HG03025 (cell line): ENCODE measurements around the gene RDH16.
"Not testable (repeated sequence)": the region's sequence is repeated elsewhere in the genome, so short reads cannot be mapped to it uniquely, and the experiment has no call there.

Source experiments
- ATAC-seq: cut with Tn5 transposase; IDR thresholded peaks from one replicate; pipeline ENCODE4 v1.9.1; 2021; ENCODE audit warnings: mild to moderate bottlenecking, moderate library complexity; ENCODE audit not compliant: unreplicated experiment, low FRiP score

Gene RDH16

DNA sequence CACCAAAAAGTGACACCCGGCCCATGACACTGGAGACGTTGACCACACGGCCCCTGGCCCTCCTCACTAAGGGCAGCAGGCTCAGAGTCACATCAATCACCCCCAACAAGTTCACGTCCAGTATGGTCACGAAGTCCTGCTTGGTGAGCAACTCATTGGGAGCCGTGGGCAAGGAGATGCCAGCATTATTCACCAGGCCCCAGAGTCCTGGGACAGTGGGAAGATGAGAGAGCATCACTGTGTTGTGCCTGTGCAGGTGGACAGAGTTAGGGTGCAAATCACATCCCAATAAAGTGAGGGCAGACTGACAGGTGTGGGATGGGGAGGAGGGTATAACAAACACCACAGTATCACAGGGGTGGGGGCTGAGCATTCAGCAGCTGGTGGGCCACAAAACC lies 2.5 kb downstream of the RDH16 start:
- no peak for ATAC-seq

DNA sequence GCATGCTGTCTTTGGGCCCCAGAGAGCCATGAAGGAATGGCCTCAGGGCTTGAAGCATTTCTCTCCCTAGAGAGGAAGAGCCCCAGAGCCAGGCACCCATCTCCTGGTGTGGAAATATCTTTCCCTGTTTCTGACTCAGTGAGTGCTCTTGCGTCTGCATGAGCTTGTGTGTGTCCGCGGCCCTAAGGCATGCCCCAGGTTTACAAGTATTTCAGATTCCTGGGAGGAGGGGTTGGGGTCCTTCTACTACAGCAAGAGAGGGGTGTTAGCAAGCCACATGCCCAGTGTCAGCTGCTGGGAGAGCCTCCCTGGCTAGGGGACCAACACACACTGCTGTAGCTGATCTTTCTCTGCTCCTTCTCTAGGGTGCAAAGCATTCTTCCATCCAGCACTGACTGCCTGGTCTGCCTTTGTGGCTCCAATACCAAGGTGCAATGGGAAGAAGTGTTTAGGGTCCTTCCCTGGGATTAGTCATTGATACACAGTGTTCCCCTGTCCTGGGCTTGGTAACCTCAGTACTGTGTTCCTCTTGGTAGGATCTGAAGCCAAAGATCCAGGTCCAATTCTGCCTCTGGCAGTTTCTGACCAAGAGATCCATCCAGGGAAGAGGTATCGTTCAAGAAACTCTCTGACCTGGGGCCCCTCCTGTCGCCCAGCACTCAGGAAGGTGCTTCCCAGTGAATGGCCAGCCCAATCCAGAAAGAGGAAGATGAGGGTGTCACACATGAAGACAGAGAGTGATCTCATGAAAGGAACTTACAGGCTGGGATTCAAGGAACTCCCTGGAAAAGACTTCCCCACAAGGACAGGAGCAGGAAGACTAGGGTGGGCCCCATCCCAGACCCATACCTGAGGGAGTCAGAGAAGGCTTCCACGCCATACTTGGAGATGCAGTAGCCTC lies 3.1 kb downstream of the RDH16 start:
- no peak for ATAC-seq

DNA sequence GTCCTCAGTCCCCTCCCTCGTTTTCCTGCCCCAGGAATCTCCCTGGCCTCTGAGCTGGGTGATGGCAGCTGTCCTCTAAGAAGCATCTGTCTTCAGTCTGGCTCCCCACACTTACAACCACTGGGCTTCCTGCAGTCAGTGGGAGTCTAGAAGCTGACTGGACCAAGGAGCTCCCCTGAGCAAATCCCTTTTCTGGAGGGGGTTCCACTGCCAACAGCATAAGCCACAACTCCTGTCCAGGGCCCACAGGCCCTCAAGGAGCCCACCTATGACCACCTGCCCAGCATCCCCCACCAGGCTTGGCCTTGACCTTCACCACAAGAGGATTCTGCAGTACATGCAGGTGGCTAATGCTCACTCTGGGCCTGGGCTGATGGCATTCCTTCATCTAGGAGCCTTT lies 4.1 kb downstream of the RDH16 start:
- no peak for ATAC-seq

DNA sequence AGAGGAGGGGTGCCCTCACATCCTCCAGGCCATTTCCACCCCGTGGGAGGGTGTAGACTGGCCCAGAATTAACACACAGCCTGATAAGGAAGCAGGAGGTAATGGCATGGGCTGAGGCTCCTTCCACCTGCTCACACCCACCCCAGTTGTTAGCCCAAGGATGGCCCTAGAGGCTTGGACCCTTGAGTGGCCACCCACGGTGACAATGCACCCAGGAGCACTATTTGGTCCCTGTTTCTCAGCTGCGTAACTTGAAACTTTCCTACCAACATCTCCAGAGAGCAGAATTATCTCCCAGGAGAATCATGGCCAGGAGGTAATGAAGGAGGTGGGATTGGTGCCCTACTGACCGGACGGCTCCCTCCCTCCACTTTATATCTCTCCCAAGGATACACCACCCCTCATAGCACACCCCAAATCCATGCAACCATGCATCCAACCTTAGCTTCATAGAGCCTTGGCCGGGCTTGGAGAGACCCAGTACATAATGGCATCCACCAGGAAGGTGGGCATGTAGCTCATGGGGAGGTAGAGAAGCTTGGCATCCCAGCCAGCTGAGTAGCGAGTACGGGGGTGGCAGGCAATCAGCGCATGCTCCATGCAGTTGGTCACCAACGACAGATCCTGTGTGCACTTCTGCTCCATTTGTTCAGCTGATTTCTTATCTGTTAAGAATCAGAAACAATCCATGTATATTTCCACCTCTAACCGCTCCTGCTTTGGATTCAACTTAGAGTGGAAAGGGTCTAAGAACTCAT lies 5.6 kb downstream of the RDH16 start:
- ATAC-seq, result no peak

DNA sequence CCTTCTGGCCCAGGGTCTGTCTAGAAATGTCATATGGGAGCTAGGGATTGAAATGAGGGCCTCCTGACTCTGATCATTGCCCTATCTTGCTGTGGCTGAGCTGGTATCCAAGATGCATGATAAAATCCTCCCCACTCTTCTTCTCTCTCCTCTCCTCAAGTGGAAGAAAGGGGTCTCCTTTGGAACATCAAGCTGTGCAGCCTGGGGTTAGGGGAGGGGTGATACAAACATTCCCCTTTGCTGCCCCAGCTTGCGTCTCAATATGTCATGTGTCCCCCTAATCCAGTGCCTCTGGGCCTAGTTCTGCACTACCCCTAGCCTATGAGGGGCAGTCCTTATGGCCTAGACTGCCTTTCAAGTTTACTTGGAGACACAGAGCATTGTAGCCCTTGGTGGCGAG lies 8.5 kb downstream of the RDH16 start:
- ATAC-seq, result no peak

DNA sequence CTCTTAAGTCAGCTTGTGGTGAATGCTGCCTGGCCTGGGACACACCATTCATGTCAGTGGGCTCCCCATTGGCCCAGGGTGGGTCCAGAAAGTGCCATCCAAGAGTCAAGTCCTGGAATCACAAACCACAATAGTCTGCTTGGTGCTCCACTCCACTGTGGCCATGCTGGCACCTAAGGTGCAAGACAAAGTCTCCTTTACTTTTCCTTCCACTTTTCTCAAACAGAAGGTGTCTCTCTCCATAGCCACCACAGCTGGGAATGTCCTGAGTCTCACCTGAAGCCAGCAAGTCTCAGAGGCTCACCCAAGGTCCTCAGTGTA lies 9.0 kb downstream of the RDH16 start:
- no peak for ATAC-seq

DNA sequence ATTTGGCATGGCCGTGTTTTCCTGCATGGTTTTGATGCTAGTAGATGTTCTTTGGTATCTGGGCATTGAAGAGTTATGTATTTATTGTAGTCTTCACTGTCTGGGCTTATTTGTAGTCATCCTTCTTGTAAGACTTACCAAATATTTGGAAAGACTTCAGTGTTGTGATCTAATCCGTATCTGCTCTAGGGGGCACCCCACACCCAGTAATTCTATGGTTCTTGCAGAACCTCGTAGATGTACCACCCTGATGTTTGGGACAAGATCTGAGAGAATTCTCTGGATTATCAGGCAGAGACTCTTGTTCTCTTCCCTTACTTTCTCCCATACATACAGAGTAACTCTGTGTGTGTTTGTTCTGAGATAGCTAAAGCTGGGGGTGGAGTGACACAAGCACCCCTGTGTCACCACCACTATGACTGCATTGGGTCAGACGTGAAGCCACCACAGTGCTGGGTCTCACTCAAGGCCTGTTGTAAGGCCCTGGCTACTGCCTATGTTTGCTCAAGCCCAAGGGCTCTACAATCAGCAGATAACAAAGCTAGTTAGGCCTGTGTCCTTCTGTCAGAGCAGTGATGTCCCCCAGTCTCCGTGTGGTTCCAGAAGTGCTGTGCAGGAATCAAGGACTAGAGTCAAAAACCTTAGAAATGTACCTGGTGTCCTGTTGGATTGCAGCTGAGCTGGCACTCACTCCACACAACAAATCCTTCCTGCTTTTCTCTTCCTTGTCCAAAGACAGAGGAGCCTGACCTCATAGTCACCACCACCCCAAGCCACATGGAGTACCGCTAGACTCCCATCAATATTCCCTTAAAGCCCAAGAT lies 9.6 kb downstream of the RDH16 start:
- ATAC-seq, result no peak

DNA sequence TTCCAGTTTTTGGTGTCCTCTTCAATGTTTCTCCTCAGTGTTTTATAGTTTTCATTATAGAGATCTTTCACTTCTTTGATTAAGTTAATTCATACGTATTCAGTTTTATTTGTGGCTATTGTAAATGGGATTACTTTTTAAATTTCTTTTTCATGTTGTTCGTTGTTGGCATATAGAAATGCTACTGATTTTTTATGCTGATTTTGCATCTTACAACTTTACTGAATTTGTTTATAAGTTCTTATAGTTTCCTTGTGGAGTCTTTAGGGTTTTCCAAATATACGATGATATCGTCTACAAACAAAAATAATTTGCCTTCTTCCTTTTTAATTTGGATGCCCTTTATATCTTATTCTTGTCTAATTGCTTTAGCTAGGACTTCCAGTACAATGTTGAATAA lies 13.5 kb downstream of the RDH16 start:
- no peak for ATAC-seq

DNA sequence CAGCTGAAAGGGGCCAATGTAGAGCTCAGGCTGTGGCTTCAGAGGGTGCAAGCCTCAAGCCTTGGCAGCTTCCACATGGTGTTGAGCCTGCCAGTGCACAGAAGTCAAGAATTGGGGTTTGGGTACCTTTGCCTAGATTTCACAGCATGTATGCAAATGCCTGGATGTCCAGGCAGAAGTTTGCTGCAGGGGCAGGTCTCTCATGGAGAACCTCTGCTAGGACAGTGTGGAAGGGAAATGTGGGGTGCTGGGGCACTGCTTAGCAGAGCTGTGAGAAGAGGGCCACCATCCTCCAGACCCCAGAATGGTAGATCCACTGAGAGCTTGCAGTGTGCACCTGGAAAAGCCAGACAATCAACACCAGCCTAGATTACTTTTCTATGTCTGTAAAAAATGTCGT lies 14.0 kb downstream of the RDH16 start:
- ATAC-seq, result not testable (repeated sequence)

DNA sequence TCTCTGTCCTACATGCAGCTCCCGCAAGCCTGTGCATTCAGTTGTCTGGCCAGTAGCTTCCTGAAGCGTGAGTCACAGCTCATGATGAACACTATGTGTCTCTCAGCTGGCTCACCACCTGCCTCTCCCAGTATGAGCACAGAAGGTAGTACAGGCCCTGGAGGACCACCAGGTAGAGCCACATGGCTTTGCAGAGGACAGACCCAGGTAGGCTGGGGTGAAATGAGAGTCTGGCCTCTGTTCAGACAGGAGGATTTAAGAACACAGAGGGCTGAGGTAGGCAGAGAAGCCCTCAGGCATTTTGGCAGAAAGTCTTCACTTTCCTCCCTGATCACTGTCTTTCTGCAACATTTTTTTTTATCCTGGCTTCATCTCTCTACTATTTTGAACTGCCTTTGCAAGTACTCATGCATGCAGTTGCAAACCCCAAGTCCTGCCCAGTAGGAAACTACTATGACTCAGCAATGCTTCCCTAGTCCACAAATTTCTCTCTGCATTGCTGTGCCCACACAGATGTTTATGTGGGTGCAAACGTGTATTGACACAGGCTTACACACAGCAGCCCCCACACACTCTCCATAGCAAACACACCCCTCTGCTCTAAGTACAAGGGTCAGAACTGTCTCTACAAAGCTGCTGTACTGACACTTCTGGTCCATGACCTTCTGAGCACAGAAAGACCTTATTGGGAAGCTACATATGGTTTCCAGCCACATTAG lies 15.9 kb downstream of the RDH16 start:
- no peak for ATAC-seq

DNA sequence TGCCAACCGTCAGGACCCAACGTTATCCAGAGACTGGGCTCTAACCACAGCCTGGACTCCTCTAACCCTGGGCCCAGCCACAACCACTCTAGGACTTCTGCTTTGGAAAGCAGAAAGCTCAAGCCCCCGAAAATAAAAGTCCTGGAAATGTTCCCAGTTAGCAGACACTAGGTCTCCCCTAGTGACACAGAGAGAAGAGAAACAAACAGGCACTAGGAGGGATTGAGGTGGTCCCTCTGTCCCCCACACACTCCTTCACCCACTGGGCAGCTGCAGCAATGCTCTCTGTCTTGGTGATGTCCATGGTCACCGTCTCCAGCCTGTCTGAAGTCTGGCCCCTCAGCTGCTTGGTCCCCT lies 16.5 kb downstream of the RDH16 start:
- ATAC-seq, result not testable (repeated sequence)

DNA sequence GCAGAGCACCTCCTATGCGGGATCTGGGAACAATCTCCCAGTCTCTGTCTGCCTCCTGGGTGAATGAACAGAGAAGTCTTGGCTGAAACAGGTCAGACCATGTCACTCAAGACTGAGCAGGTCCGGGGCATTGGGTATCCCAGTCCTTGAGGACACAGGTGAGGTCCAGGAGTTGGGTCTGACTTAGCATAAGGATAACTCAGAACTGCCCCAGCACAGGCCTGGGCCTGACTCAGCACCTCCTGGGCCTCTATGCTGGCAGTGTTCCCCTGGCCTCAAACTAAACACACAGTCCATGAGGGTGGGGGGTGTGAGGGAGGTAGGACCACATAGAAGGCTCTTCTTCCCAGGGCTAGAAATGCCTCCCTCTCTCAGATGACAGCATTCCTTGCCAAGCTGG lies 21.7 kb downstream of the RDH16 start:
- no peak for ATAC-seq

DNA sequence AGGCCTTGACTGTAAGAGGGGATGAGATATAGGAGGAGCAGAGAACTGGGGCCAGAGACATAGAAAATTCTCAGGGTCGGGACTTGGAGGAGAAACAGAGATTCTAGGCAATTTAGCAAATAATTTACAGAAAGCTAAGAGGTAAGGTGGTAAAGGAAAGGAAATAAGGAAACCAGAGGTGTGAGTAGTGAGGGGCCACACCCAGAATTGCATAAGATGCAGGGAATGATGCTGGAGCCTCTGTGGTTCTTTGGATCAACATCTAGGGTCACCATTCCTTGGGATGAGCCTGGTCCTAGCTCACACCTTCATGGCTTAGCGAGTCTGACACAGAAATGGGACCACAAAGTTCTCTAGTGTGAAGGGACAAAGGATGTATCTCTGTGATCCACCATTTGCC lies 22.3 kb downstream of the RDH16 start:
- no peak for ATAC-seq

DNA sequence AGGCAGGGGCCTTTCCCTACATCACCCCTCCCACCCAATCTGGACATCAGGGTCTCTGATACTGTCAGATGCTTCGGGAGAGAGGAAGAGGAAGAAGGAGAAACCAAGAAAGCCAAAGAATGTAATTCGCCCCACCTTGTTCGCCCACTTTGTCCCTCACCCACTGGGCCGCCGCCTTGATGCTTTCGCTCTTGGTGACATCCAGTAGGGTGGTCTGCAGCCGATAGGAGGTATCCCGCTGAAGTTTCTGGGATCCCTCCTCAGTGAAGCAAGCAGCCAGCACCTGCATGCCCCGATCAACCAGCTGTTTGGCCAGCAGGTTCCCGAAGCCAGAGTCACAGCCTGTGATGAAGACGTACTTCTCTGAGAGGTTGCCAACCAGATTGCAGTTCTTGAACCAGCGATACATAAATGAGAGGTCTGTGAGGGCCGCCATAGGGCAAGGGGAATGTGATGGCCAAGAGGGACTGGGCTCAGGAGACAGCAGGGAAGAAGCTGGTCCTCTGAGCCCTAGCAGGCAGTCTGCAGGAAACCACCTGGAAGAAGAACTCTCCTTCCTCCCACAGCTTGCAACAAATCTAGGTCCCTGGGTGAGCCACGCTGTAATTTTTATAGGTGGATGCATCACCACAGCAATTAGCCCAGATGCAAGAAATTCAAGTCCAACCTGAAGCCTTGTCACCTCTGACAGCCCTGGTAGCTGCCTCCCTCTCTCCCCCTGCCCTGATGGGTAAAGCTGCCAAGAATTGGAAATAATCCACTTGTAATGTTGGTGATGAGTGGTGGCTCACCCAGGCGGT lies 23.4 kb downstream of the RDH16 start, which contains the start of gene SDR9C7:
Gene SDR9C7, minus strand, starts transcription at position 583 of the 800 bp plus-strand sequence. Its CDS starts 147 bp downstream, at position 436.
- ATAC-seq, result no peak

DNA sequence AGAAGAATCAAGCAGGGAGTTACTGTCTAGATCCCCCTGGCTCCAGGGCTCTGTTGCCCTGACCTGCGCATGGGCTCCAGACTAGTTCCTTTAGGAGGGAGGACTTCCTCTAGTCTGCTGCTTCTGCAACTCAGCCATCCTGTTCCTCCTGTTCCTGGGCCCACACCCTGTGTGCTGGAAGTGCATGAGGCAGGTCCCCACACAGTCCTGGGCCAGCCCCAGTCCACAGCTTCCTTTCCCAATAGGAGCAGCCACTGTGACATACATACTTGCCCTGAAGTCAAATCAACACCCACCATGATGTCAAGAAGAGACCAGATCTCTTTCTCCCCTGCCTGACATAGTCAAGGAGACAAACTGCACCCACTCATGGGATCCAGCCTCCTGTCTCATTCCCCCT lies 24.5 kb downstream of the RDH16 start:
- ATAC-seq, result no peak

DNA sequence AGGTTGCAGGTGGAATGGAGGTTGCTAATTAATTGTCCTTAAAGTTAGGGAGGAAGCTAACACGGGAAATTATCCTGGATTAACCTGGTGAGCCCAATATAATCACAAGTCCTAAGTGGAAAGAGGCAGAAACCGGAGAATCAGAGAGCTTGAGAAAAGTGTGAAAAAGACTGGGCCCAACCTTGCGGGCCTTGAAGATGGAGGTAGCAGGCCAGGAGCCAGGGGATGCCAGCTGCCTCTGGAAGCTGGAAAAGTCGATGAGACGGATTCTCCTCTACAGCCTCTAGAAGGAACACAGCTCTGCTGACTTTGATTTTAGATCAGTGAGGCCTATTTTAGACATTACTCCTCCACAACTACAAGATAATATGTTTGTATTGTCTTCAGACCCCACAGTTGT lies 25.3 kb downstream of the RDH16 start:
- no peak for ATAC-seq

DNA sequence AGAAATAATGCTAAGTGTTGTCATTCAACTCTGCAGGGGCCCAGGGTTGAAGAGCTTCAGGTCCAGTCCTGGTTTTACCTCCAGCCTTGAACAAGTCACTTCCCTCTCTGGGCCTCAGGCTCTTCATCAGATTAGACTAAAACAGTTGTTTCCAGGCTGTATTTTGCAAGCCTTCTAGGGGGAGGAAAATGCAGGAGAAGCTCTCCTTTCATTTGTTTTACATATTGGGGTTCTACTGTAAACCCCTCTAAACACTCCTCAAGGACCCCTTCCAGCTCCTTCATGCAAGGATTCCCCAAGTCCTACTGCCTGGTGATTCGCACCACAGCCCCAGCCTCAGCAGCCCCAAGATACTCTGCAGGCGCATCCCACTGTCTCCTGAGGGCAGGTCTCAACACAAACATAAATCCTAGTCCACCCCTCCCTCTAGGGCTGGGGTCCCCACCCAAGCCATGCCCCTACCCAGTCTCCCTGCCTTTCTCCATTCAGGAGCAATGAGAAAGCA lies 25.9 kb downstream of the RDH16 start:
- ATAC-seq, result no peak

DNA sequence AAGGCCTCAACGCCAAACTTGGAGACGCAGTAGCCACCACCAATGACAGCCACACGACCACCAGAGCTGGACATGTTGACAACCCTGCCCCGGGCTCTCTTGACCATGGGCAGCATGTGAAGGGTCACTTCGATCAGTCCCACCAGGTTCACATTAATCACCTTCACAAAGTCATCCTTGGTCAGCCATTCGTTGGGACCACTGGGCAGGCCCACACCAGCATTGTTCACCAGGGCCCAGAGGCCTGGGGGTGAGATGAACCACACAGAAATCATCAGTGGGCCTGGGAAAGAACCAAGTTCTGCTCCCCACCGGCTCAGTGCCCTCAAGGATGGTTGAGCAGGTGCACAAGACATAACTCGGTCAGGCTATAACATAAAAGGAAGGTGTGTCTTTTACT lies 27.2 kb downstream of the RDH16 start:
- no peak for ATAC-seq

DNA sequence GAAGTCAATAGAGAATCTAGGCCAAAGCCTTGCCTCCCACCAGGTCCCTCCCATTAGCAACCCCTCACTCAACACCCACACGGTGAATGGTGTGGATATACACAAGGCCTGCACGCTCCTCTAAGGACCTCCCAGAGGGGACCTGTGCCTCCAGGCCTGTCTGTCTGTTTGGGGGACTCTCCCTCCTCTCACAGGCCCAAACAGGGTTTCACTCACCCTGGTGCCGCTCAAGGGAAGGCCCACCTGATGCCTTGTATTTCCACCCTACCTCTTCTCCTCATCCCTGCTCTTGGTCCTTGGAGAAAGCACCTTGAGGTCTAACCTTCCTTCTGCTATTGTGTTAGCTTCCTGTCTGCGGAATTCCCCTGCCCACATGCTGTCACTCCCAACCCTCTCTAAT lies 27.6 kb downstream of the RDH16 start:
- no peak for ATAC-seq
